SJCRH30 (cell line): ENCODE measurements around the gene RABGAP1L. TPM values are rescaled to one million over a fixed set of nuclear protein-coding genes. Genes with fewer than 3 reads are reported as not detected.
"Not testable (repeated sequence)": the region's sequence is repeated elsewhere in the genome, so short reads cannot be mapped to it uniquely, and the experiment has no call there.

Experiments used
- DNase-seq, 2 experiments: peaks; one replicate each; pipeline ENCODE4 v3.0.0-alpha.2; 2015 to 2020
- H3K27ac ChIP-seq: fragments of 250-450 bp; sonication (Bioruptor Pico); 2 replicates; pipeline ENCODE4 v1.5.1; 2020; ENCODE audit warnings: mild to moderate bottlenecking, moderate library complexity
- H3K27me3 ChIP-seq: fragments of 250-450 bp; sonication (Bioruptor Pico); 2 replicates; pipeline ENCODE4 v1.5.1; 2020; ENCODE audit warnings: mild to moderate bottlenecking, moderate library complexity
- H3K36me3 ChIP-seq: fragments of 250-450 bp; sonication (Bioruptor Pico); 2 replicates; pipeline ENCODE4 v1.5.1; 2020; ENCODE audit warnings: mild to moderate bottlenecking, moderate library complexity
- H3K4me1 ChIP-seq: fragments of 250-450 bp; sonication (Bioruptor Pico); 2 replicates; pipeline ENCODE4 v1.5.1; 2020; ENCODE audit warnings: mild to moderate bottlenecking, moderate library complexity
- H3K4me3 ChIP-seq: fragments of 250-450 bp; sonication (Bioruptor Pico); 2 replicates; pipeline ENCODE4 v1.5.1; 2020; ENCODE audit warnings: mild to moderate bottlenecking, moderate library complexity
- H3K9me3 ChIP-seq: fragments of 250-450 bp; sonication (Bioruptor Pico); replicated peaks from 2 replicates; pipeline ENCODE4 v1.5.1; 2020; ENCODE audit warnings: mild to moderate bottlenecking, moderate library complexity
- total RNA-seq: library from RNA; depleted of rRNA; stranded (reverse); fragments of >200 nt; shearing (Covaris generic); gene quantifications from 2 replicates; pipeline ENCODE4 v1.2.3, GENCODE V29; 2014

The RABGAP1L gene
- total RNA-seq, 1 experiment from 2014 or later, result 22.6 TPM

- not testable (repeated sequence) for H3K9me3 ChIP-seq, H3K4me3 ChIP-seq, H3K27me3 ChIP-seq, H3K36me3 ChIP-seq, DNase-seq, H3K4me1 ChIP-seq, H3K27ac ChIP-seq
Measured at GRCh38 chr1:174409801-174410200, 250.5 kb downstream of the RABGAP1L start.

- no peaks in the 10 kb centered on the region for H3K4me1 ChIP-seq
- H3K27ac ChIP-seq, result no peak overlapping the region
- H3K4me3 ChIP-seq, result no peak overlapping the region
- no peaks in the 10 kb centered on the region for H3K36me3 ChIP-seq
- no peaks in the 10 kb centered on the region for H3K9me3 ChIP-seq
- no peaks in the 10 kb centered on the region for H3K27me3 ChIP-seq
- no peak for DNase-seq
Measured at GRCh38 chr1:174413632-174414031, 254.3 kb downstream of the RABGAP1L start.

GRCh38 chr1:174414203-174414602 is 254.9 kb downstream of the RABGAP1L start:
- H3K9me3 ChIP-seq, result no peaks in the 10 kb centered on the region
- H3K36me3 ChIP-seq, result no peaks in the 10 kb centered on the region
- no peak overlapping the region for H3K27ac ChIP-seq
- H3K4me1 ChIP-seq, result no peaks in the 10 kb centered on the region
- no peak overlapping the region for H3K4me3 ChIP-seq
- no peak for DNase-seq
- no peaks in the 10 kb centered on the region for H3K27me3 ChIP-seq

GRCh38 chr1:174415506-174415905 is 256.2 kb downstream of the RABGAP1L start:
- no peak overlapping the region for H3K4me3 ChIP-seq
- H3K4me1 ChIP-seq, result no peaks in the 10 kb centered on the region
- H3K27me3 ChIP-seq, result no peaks in the 10 kb centered on the region
- H3K36me3 ChIP-seq, result no peaks in the 10 kb centered on the region
- no peaks in the 10 kb centered on the region for H3K9me3 ChIP-seq
- DNase-seq, result no peak
- H3K27ac ChIP-seq, result no peak overlapping the region

- no peak overlapping the region for H3K27ac ChIP-seq
- no peak overlapping the region for H3K4me3 ChIP-seq
- DNase-seq, result no peak
- no peaks in the 10 kb centered on the region for H3K36me3 ChIP-seq
- H3K4me1 ChIP-seq, result no peaks in the 10 kb centered on the region
- H3K9me3 ChIP-seq, result no peaks in the 10 kb centered on the region
- no peaks in the 10 kb centered on the region for H3K27me3 ChIP-seq
Measured at GRCh38 chr1:174417921-174418320, 258.6 kb downstream of the RABGAP1L start.

GRCh38 chr1:174425121-174425520 is 265.8 kb downstream of the RABGAP1L start:
- Histone ChIP-seq H3K9me3 (no peaks in the 10 kb centered on the region), H3K27me3 (no peaks in the 10 kb centered on the region), H3K27ac (no peak overlapping the region), H3K4me3 (no peak overlapping the region), H3K4me1 (peaks cover 6% of the 10 kb centered on the region), H3K36me3 (no peaks in the 10 kb centered on the region)
- DNase-seq, result no peak

GRCh38 chr1:174426153-174426552 is 266.8 kb downstream of the RABGAP1L start:
- H3K4me3 ChIP-seq, result no peak overlapping the region
- H3K27me3 ChIP-seq, result no peaks in the 10 kb centered on the region
- H3K27ac ChIP-seq, result no peak overlapping the region
- peaks cover 6% of the 10 kb centered on the region for H3K4me1 ChIP-seq
- no peak for DNase-seq
- no peaks in the 10 kb centered on the region for H3K9me3 ChIP-seq
- H3K36me3 ChIP-seq, result no peaks in the 10 kb centered on the region

GRCh38 chr1:174428033-174428432 is 268.7 kb downstream of the RABGAP1L start:
- no peak overlapping the region for H3K4me3 ChIP-seq
- peaks cover 6% of the 10 kb centered on the region for H3K4me1 ChIP-seq
- no peaks in the 10 kb centered on the region for H3K36me3 ChIP-seq
- no peaks in the 10 kb centered on the region for H3K9me3 ChIP-seq
- H3K27ac ChIP-seq, result no peak overlapping the region
- no peaks in the 10 kb centered on the region for H3K27me3 ChIP-seq
- DNase-seq, result no peak

- H3K9me3 ChIP-seq, result no peaks in the 10 kb centered on the region
- no peaks in the 10 kb centered on the region for H3K27me3 ChIP-seq
- no peak overlapping the region for H3K4me3 ChIP-seq
- DNase-seq, result no peak
- H3K4me1 ChIP-seq, result peaks cover 6% of the 10 kb centered on the region
- no peaks in the 10 kb centered on the region for H3K36me3 ChIP-seq
- H3K27ac ChIP-seq, result no peak overlapping the region
Measured at GRCh38 chr1:174428739-174429138, 269.4 kb downstream of the RABGAP1L start.

GRCh38 chr1:174433451-174433850 is 274.1 kb downstream of the RABGAP1L start:
- Histone ChIP-seq H3K9me3 (no peaks in the 10 kb centered on the region), H3K36me3 (no peaks in the 10 kb centered on the region), H3K27ac (no peak overlapping the region), H3K4me1 (no peaks in the 10 kb centered on the region), H3K4me3 (no peak overlapping the region), H3K27me3 (no peaks in the 10 kb centered on the region)
- no peak for DNase-seq

- H3K27me3 ChIP-seq, result no peaks in the 10 kb centered on the region
- no peak overlapping the region for H3K4me3 ChIP-seq
- H3K36me3 ChIP-seq, result no peaks in the 10 kb centered on the region
- H3K27ac ChIP-seq, result no peak overlapping the region
- DNase-seq, result no peak
- H3K9me3 ChIP-seq, result no peaks in the 10 kb centered on the region
- H3K4me1 ChIP-seq, result no peaks in the 10 kb centered on the region
Measured at GRCh38 chr1:174445351-174445750, 286.0 kb downstream of the RABGAP1L start.

GRCh38 chr1:174445817-174446216 is 286.5 kb downstream of the RABGAP1L start:
- DNase-seq, result no peak
- no peak overlapping the region for H3K4me3 ChIP-seq
- H3K9me3 ChIP-seq, result no peaks in the 10 kb centered on the region
- no peaks in the 10 kb centered on the region for H3K27me3 ChIP-seq
- no peaks in the 10 kb centered on the region for H3K4me1 ChIP-seq
- no peaks in the 10 kb centered on the region for H3K36me3 ChIP-seq
- no peak overlapping the region for H3K27ac ChIP-seq

GRCh38 chr1:174447866-174448530 is 288.7 kb downstream of the RABGAP1L start, which contains the start of gene GPR52:
TSS of gene GPR52 (plus strand) at chr1:174447964. CDS start at chr1:174448112, 148 bp downstream.
- DNase-seq, result no peak

GRCh38 chr1:174448531-174448883 is 289.2 kb downstream of the RABGAP1L start:
- no peak overlapping the region for H3K27ac ChIP-seq
- no peaks in the 10 kb centered on the region for H3K9me3 ChIP-seq
- no peaks in the 10 kb centered on the region for H3K36me3 ChIP-seq
- no peak for DNase-seq
- H3K4me3 ChIP-seq, result no peak overlapping the region
- H3K27me3 ChIP-seq, result no peaks in the 10 kb centered on the region
- H3K4me1 ChIP-seq, result no peaks in the 10 kb centered on the region

More at GRCh38 chr1:174447866-174448530, 288.7 kb downstream of the RABGAP1L start, which contains the start of gene GPR52:
- Histone ChIP-seq H3K4me3 (no peak within 1 kb of the TSS), H3K27me3 (no peaks in the 10 kb centered on the region), H3K27ac (no peak within 1 kb of the TSS), H3K4me1 (no peaks in the 10 kb centered on the region), H3K36me3 (no peaks in the 10 kb centered on the region), H3K9me3 (no peaks in the 10 kb centered on the region)

GRCh38 chr1:174448974-174449373 is 289.7 kb downstream of the RABGAP1L start:
- no peak overlapping the region for H3K27ac ChIP-seq
- no peaks in the 10 kb centered on the region for H3K27me3 ChIP-seq
- H3K36me3 ChIP-seq, result no peaks in the 10 kb centered on the region
- no peak overlapping the region for H3K4me3 ChIP-seq
- H3K4me1 ChIP-seq, result no peaks in the 10 kb centered on the region
- no peaks in the 10 kb centered on the region for H3K9me3 ChIP-seq
- DNase-seq, result no peak

GRCh38 chr1:174451408-174451807 is 292.1 kb downstream of the RABGAP1L start:
- no peak overlapping the region for H3K27ac ChIP-seq
- DNase-seq, result no peak
- H3K9me3 ChIP-seq, result no peaks in the 10 kb centered on the region
- no peaks in the 10 kb centered on the region for H3K27me3 ChIP-seq
- H3K4me3 ChIP-seq, result no peak overlapping the region
- H3K4me1 ChIP-seq, result no peaks in the 10 kb centered on the region
- H3K36me3 ChIP-seq, result no peaks in the 10 kb centered on the region
